CD4-positive, alpha-beta T cell treated with Interleukin-4 for 4 hours (primary cell): ENCODE data around the gene PDE6C.

ENCODE experiments used
- DNase-seq: peaks from one replicate; pipeline ENCODE4 v3.0.0-alpha.2; 2020

The PDE6C gene

GRCh38 chr10:93612311-93612710 lies at the start of gene PDE6C:
Gene PDE6C, plus strand, starts transcription at chr10:93612537. Its CDS starts 189 bp downstream, at chr10:93612726.
- DNase-seq: no peak

DNA sequence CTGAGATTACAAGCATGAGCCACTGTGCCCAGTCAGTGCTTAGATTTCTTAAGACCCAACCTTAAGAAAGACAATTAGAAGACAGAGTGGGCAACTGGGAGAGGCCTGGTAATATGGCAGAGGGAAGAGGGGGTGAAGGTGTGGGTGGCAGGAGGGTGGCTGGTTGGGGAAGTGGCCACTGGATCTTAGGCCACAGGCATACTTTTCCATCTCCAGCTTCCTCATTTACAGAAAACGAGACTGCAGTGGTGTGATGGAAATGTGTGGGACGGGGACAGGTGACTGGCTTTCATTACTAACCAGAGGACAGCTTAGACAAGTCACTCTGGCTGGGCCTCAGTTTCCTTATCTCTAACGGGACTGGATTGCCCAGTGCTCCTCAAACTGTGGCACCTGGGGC lies 46.9 kb upstream of the PDE6C start:
- DNase-seq: no peak

DNA sequence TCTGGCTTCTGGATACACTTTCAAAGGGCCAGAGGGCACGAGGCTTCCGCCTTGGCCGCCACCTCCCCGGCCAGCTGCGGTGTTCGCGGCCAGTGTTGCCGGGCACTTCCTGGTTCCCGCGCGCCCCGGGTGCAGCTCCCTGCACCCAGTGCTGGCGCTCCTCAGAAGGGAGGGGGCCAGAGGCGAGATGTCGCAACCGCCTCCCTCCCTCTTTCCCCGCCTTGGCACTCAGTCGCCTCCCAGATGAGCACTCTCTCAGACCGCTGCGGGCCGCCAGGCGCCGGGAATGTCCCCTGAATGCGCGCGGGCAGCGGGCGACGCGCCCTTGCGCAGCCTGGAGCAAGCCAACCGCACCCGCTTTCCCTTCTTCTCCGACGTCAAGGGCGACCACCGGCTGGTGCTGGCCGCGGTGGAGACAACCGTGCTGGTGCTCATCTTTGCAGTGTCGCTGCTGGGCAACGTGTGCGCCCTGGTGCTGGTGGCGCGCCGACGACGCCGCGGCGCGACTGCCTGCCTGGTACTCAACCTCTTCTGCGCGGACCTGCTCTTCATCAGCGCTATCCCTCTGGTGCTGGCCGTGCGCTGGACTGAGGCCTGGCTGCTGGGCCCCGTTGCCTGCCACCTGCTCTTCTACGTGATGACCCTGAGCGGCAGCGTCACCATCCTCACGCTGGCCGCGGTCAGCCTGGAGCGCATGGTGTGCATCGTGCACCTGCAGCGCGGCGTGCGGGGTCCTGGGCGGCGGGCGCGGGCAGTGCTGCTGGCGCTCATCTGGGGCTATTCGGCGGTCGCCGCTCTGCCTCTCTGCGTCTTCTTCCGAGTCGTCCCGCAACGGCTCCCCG lies 45.7 kb upstream of the PDE6C start, which contains the start of gene FFAR4:
Gene FFAR4, plus strand, starts transcription at position 231 of the 842 bp plus-strand sequence. Its CDS starts 56 bp downstream, at position 287.
- no peak for DNase-seq

- DNase-seq: no peak
Measured at GRCh38 chr10:93567277-93568104, 44.8 kb upstream of the PDE6C start.

DNA sequence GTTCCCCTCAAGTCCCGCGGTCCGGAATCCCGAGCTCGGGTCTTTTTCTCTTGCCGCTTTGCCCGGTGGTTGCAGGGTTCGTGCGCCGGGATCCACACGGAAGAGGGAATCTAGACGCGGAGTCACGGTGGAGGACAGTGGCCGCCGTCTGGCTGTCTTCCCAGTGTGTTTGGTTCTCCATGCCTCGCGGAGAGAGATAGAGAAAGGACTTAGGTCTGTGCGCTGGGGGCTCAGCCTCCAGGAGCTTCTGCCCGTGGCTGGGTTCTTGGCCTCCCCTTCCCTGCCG lies 44.3 kb upstream of the PDE6C start:
- no peak for DNase-seq

- DNase-seq: no peak
Measured at GRCh38 chr10:93570383-93570782, 42.0 kb upstream of the PDE6C start.

GRCh38 chr10:93572606-93573005 lies 39.7 kb upstream of the PDE6C start:
- no peak for DNase-seq

DNA sequence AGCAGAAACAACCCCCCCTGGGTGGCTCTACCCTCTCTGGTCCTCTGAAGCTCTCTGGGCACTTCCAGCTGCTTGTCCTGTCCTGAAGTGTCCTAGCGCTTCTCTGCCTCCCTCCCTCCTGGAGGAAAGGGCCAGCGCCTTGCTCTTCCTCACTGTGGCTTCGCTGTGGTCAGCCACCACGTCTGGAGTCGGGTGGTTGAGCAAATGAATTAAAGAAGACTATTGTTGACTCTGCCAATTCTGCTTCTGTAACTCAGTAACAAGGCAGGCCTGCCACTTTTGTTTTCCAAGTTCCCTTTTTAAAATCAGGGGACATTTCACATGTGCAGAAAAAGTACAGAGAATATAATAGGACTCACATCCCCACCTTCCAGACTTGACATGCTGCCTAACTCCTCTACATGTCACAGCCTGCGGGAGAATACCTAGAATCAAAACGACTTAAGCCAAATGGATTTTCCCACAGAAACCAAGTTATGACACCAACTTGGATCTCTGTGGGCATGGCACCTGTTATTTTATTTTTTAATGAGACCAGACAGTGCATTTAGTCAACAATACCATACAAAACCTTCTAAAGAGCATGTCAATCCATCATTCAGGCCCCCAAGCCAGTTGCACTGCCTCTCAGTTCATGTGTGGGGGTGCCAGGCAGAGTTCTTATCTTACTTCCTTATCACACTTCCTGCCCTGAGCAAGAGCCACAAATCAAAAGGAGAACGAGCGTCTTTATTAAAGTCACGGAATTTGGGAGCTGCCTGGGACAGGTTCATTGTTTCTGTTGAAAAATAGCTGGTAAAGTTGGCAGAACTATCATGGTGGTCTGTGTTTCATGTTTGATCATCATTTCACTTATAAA lies 39.1 kb upstream of the PDE6C start:
- no peak for DNase-seq

GRCh38 chr10:93573924-93574323 lies 38.4 kb upstream of the PDE6C start:
- DNase-seq: no peak

DNA sequence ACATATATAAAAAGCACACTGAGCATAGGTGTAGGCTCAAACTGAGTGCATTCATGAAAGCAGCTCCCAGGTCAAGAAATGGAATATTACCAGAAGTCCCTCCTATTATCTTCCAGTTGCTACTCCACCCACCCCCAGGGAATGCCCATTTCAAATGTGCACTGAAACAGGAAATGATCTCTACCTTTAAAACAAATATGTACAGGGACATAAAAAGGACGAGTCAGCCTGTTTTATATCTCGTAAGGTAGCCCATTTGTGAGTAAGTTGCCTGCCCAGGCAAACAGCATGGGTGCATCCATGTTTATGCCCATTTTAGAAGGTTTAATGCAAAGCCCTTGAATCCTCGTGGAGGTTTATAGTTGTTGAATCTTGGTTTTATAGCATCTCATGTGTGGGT lies 35.4 kb upstream of the PDE6C start:
- no peak for DNase-seq

DNA sequence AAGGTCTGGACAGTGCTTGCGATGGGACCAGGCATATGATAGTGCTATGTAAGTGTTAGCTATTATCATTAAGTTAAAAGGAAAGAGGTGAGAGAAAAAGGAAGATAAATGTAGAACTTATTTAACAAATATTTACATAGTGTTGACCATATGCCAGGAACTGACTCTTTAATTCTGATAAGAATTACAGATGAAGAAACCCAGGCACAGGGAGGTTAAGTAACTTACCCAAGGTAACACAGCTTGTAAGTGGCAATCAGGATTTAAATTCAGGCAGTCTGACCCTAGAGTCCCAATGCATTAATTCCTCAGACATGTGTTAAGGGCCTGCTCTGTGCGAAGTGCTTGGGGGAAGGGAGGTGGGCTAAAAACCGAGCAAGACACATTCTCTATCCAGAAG lies 34.8 kb upstream of the PDE6C start:
- DNase-seq: no peak

GRCh38 chr10:93579089-93579488 lies 33.2 kb upstream of the PDE6C start:
- DNase-seq: no peak

GRCh38 chr10:93579985-93580711 lies 32.2 kb upstream of the PDE6C start:
- no peak for DNase-seq

GRCh38 chr10:93580828-93581227 lies 31.5 kb upstream of the PDE6C start:
- DNase-seq: no peak

GRCh38 chr10:93584445-93584844 lies 27.9 kb upstream of the PDE6C start:
- no peak for DNase-seq

GRCh38 chr10:93589648-93590562 lies 22.4 kb upstream of the PDE6C start:
- DNase-seq: no peak

DNA sequence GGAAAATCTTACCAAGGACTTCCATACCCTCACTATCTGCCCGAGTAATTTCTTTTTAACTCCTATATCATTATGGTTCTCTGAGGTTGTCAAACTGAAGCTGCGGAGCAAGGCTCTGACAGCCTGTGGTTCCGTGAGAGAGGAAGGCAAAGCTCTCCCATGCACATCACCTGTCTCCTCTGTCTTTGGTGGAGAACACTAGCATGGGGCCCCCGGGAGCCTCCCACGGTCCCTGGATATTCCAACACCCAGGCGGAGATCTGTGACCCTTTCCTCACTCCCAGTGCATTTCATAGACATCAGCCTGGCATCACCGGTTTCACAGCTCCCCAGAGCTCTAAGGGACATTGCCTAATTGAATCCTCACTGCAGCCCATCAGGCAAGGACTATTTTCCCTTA lies 21.7 kb upstream of the PDE6C start:
- no peak for DNase-seq

GRCh38 chr10:93591065-93591808 lies 21.1 kb upstream of the PDE6C start:
- DNase-seq: no peak

- DNase-seq: no peak
Measured at GRCh38 chr10:93593254-93593653, 19.1 kb upstream of the PDE6C start.

DNA sequence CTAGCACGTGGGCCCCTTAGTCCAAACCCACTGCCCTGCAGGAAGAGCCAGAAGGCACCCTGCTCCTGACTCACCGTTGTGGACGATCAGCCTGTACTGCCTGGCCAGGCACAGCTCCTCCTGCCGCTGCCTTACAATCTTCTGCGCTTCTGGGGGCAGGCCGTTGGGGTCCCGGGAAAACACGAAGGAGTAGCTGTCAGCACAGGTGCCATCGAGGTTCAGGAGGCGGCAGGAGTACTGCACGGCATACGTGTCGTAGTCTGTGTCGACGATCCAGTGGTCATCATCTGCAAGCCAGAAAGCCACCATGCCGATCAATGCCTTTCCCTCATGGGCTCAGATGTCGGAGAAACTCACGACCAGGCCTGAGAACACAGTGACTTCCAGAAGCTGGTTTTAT lies 18.6 kb upstream of the PDE6C start:
- DNase-seq: no peak

DNA sequence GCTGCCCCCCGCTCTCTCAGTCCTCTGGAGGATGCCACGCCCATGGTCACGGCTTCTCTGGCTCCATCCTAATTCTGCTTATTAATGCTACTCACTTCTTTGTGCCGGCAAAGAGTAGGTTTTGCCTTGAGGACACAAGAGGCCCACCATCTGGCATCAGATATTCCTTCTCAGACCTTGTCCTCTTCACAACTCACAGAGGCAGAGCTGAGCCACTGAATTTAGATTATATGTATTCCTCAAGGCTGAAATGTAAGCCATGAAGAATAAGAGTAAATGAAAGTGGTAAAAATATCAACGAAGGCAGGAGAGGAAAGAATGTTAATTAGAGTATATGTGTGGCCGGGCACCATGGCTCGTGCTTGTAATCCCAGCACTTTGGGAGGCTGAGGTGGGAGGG lies 17.8 kb upstream of the PDE6C start:
- DNase-seq: no peak
